K562 (cell line): Measurements from ENCODE around the gene WDR27. TPM values are rescaled to one million over a fixed set of nuclear protein-coding genes. Genes with fewer than 3 reads are reported as not detected.

ENCODE experiments used
- ATAC-seq: fragments of 200-7000 bp; cut with Tn5 transposase; 3 replicates; pipeline ENCODE4 v1.9.1; 2020; ENCODE audit warnings: moderate library complexity
- BruUV-seq: library from RNA; stranded (reverse); fragments of 400-500 nt; replicated peaks from 2 replicates; lab custom pipeline; 2021; lab: Mats Ljungman, UMichigan
- CTCF ChIA-PET: fragments of 300-600 bp; formaldehyde crosslinking; extraction: SDS; loops from one replicate; lab custom pipeline; 2021; ENCODE audit warnings: low intra/inter-chr PET ratio; lab: Yijun Ruan, JAX
- POLR2A ChIA-PET: fragments of 300-600, 350-650 bp; sonication (Branson Sonifier 250); formaldehyde crosslinking; extraction: SDS; loops from one replicate; lab custom pipeline; 2021; ENCODE audit warnings: antibody characterized with exemption, inconsistent platforms; lab: Yijun Ruan, JAX
- DNase-seq, 4 experiments: peaks; one replicate each; pipeline versions ENCODE4 v3.0.0 to v3.0.0-alpha.2; 2011 to 2018; ENCODE audit warnings: low spot score in 3 of 4, mixed read lengths in 3 of 4; ENCODE audit errors: extremely low read depth in 1 of 4
- FAIRE-seq: peaks from 2 replicates; lab custom pipeline; 2011; peaks lifted over from hg19 to GRCh38; lab: Jason Lieb, UNC
- H2AFZ ChIP-seq: 2 replicates; pipeline ENCODE4 v1.6.0; 2011; ENCODE audit warnings: low read depth, low read length, control low read depth, inconsistent platforms
- H3K27ac ChIP-seq: fragments of 200-600 bp; 3 replicates; pipeline ENCODE4 v1.8.0; 2011; ENCODE audit warnings: low read depth, mild to moderate bottlenecking, control low read depth, inconsistent platforms, low read length, moderate library complexity, mixed read lengths; ENCODE audit errors: extremely low read depth
- H3K27me3 ChIP-seq, 2 experiments: fragments of 300-600 bp in 1 of 2; 2 replicates in 1 of 2; 3 replicates in 1 of 2; pipeline versions ENCODE4 v1.6.0 to v1.8.0; 2011; ENCODE audit warnings: inconsistent platforms in 2 of 2, low read length in 2 of 2, mild to moderate bottlenecking in 1 of 2, mixed read lengths in 1 of 2, moderate library complexity in 1 of 2; ENCODE audit not compliant: control insufficient read depth in 2 of 2, insufficient read depth in 2 of 2
- H3K36me3 ChIP-seq: fragments of 300-600 bp; 3 replicates; pipeline ENCODE4 v1.8.0; 2011; ENCODE audit warnings: mild to moderate bottlenecking, low read length, inconsistent platforms; ENCODE audit not compliant: control insufficient read depth, insufficient read depth
- H3K4me1 ChIP-seq, 2 experiments: fragments of 200-600 bp in 1 of 2; replicated peaks in 1 of 2; 2 replicates in 1 of 2; 3 replicates in 1 of 2; pipeline versions ENCODE4 v1.5.1 to v1.8.0; 2011; ENCODE audit warnings: inconsistent platforms in 2 of 2, low read length in 2 of 2, mild to moderate bottlenecking in 1 of 2, mixed read lengths in 1 of 2, moderate library complexity in 1 of 2; ENCODE audit not compliant: control insufficient read depth in 2 of 2, insufficient read depth in 2 of 2
- H3K4me2 ChIP-seq: 2 replicates; pipeline ENCODE4 v1.6.1; 2011; ENCODE audit warnings: low read length, control low read depth, inconsistent platforms, mixed read lengths; ENCODE audit not compliant: insufficient read depth
- H3K4me3 ChIP-seq: fragments of 200-600 bp; sonication (generic), shearing (Covaris generic); 2 replicates; pipeline ENCODE4 v1.5.1; 2016; ENCODE audit warnings: control low read depth, inconsistent platforms
- H3K79me2 ChIP-seq: fragments of 200-600 bp; 3 replicates; pipeline ENCODE4 v1.8.0; 2011; ENCODE audit warnings: low read length, inconsistent platforms; ENCODE audit not compliant: control insufficient read depth, insufficient read depth
- H3K9ac ChIP-seq, 2 experiments: 2 replicates each; pipeline versions ENCODE4 v1.6.0 to v1.6.1; 2011; ENCODE audit warnings: low read depth in 2 of 2, low read length in 2 of 2, control low read depth in 1 of 2, inconsistent platforms in 1 of 2, mild to moderate bottlenecking in 1 of 2, mixed read lengths in 1 of 2; ENCODE audit not compliant: insufficient read depth in 1 of 2
- H3K9me1 ChIP-seq: one replicate; pipeline ENCODE4 v1.6.0; 2011; ENCODE audit warnings: inconsistent platforms, mild to moderate bottlenecking, low read length, moderate library complexity; ENCODE audit not compliant: control insufficient read depth, insufficient read depth
- H3K9me3 ChIP-seq: replicated peaks from 2 replicates; pipeline ENCODE4 v1.5.1; 2011; ENCODE audit warnings: low read depth, low read length, inconsistent platforms; ENCODE audit not compliant: control insufficient read depth, insufficient read depth
- H4K20me1 ChIP-seq: replicated peaks from 2 replicates; pipeline ENCODE4 v1.6.1; 2011; ENCODE audit warnings: low read length, inconsistent platforms, mixed read lengths; ENCODE audit not compliant: control insufficient read depth, insufficient read depth
- ATF6 ChIP-seq: sonication (generic); formaldehyde crosslinking; IDR thresholded peaks from 2 replicates; pipeline ENCODE4 v1.4.0; 2020; ENCODE audit warnings: mild to moderate bottlenecking, missing genetic modification reagents
- BRF1 ChIP-seq: IDR thresholded peaks from 3 replicates; pipeline ENCODE4 v1.6.1; 2011; ENCODE audit warnings: borderline replicate concordance, mild to moderate bottlenecking; ENCODE audit not compliant: insufficient read length; ENCODE audit errors: extremely low read depth
- KDM2B ChIP-seq: fragments of 250-450 bp; sonication (Bioruptor Pico); IDR thresholded peaks from 2 replicates; pipeline ENCODE4 v1.8.0; 2021; ENCODE audit warnings: mild to moderate bottlenecking, moderate library complexity
- ZNF324 ChIP-seq: fragments of 250-450 bp; sonication (Bioruptor Pico); IDR thresholded peaks from 2 replicates; pipeline ENCODE4 v1.4.0; 2020; ENCODE audit warnings: mild to moderate bottlenecking
- WGBS: fragments of 100-300 bp; shearing (Covaris generic); methylation state at CpG from one replicate; pipeline ENCODE4 v1.1.6; 2016; ENCODE audit warnings: low coverage, mixed read lengths; ENCODE audit not compliant: insufficient coverage; ENCODE audit errors: missing lambda C conversion rate; 5-methylcytosine and 5-hydroxymethylcytosine counted together
- in situ Hi-C: fragments of 300-500 bp; cut with MboI; formaldehyde crosslinking; loops from 4 replicates; pipeline ENCODE4 v1.15.0; 2018; ENCODE audit warnings: inconsistent platforms, mixed read lengths
- intact Hi-C: fragments of 100-400 bp; cut with micrococcal nuclease; formaldehyde crosslinking; loops from 2 replicates; pipeline ENCODE4 v1.14.2; 2022
- polyA plus RNA-seq, 8 experiments: library from polyadenylated mRNA; depleted of rRNA in 4 of 8; stranded (reverse) in 5 of 8; unstranded in 3 of 8; fragments of >200 nt; fragmentation: Nextera tagmentation in 2 of 8; fragmentation: Illumina TruSeq in 1 of 8; extraction: Ambion mirVana in 2 of 8; extraction: Trizol in 1 of 8; gene quantifications; 2 replicates each; pipeline versions ENCODE4 v1.2.1 to v1.2.3, GENCODE V29; 2011 to 2014; ENCODE audit warnings: inconsistent platforms in 1 of 8, missing spikeins in 1 of 8
- total RNA-seq, 7 experiments: library from RNA; depleted of rRNA in 6 of 7; stranded (reverse); fragments of >200 nt in 6 of 7; fragmentation: Illumina TruSeq in 2 of 7; extraction: Trizol in 2 of 7; gene quantifications; 2 replicates each; pipeline versions ENCODE4 v1.2.1 to v1.2.3, GENCODE V29; 2011 to 2021; ENCODE audit warnings: low replicate concordance in 1 of 7

Gene WDR27
- total and polyA plus RNA-seq, 9 of the 15 experiments (the other 6 are each of a cell fraction or from before 2014, with no cell fraction given), result 4.3 to 77.2 (median 22.7) TPM

DNA sequence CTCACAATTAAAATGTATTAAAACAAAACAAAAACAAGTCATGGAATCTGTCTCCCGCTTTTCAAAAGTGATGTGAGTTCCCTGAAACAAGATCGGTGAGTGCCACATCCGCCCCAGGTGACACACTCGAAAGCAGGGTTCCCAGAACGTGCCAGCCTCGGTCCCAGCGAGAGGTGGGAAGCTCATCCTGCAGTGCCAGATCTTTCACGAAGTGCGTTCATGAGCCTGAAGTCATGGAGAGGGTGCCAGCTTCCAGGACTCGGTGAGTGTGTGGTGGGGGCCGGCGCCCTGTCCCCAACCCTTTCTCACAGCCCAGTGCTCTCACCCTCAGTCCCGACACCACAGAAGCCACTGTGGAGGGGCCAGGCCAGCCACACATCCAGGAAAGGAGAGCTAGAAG lies 127.4 kb downstream of the WDR27 start:
- no peak overlapping the region for H3K9ac ChIP-seq
- H3K4me3 ChIP-seq, result no peak overlapping the region
- no peak overlapping the region for H2AFZ ChIP-seq
- no peak overlapping the region for H3K27ac ChIP-seq
- FAIRE-seq (no peak), ATAC-seq (no peak), DNase-seq (no peak)
- H4K20me1 ChIP-seq, result no peaks in the 10 kb centered on the region
- ChIA-PET CTCF (interaction anchor here (0.6 kb wide), 1 partner anchor 487 kb away, joined by 4 read pairs; no protein-coding TSS in a partner anchor), POLR2A (interaction anchor here (0.7 kb wide), 1 partner anchor 16 kb away, joined by 3 read pairs; no protein-coding TSS in a partner anchor)
- no TSS peak for BruUV-seq
- H3K9me3 ChIP-seq, result no peaks in the 10 kb centered on the region
- H3K4me1 ChIP-seq, result peaks cover 0 to 8% of the 10 kb centered on the region in 2 experiments; a peak in 1 of 5 replicates
- intact Hi-C loops, result no loop called here
- in situ Hi-C loops, result no loop called here
- no peak for TF ChIP-seq KDM2B (CRISPR knock-in tag)
- no peak for TF ChIP-seq BRF1
- TF ChIP-seq ATF6 (CRISPR knock-in tag), result no peak
- no peak for TF ChIP-seq ZNF324 (CRISPR knock-in tag)
- no peaks in the 10 kb centered on the region for H3K36me3 ChIP-seq
- WGBS, result 8% methylated on average over 13 of the region's 13 CpGs
- peaks cover 2 to 10% of the 10 kb centered on the region in 2 experiments; a peak in 2 of 5 replicates for H3K27me3 ChIP-seq
- no peaks in the 10 kb centered on the region for H3K9me1 ChIP-seq
- no peaks in the 10 kb centered on the region for H3K79me2 ChIP-seq
- no peak overlapping the region for H3K4me2 ChIP-seq
